Mesenchymal stem cell (in vitro differentiated cells and primary cell): ENCODE measurements around the gene ARHGEF7.

Experiments
- DNase-seq: peaks from one replicate; pipeline ENCODE4 v3.0.0-alpha.2; 2013
- H2AFZ ChIP-seq: one replicate; pipeline ENCODE4 v1.6.1; 2013; ENCODE audit warnings: low read depth, mild to moderate bottlenecking, control low read depth, inconsistent platforms, low read length, moderate library complexity
- H2AK5ac ChIP-seq: 2 replicates; pipeline ENCODE4 v1.6.1; 2013; ENCODE audit warnings: low read length, moderate library complexity, mild to moderate bottlenecking, inconsistent platforms; ENCODE audit not compliant: severe bottlenecking
- H2BK120ac ChIP-seq: one replicate; pipeline ENCODE4 v1.6.1; 2013; ENCODE audit warnings: low read depth, mild to moderate bottlenecking, inconsistent platforms, low read length, moderate library complexity
- H2BK12ac ChIP-seq, 2 experiments: one replicate each; pipeline ENCODE4 v1.6.1; 2013; ENCODE audit warnings: inconsistent platforms in 2 of 2, low read length in 2 of 2, mild to moderate bottlenecking in 2 of 2, moderate library complexity in 2 of 2, control low read depth in 1 of 2
- H2BK15ac ChIP-seq: one replicate; pipeline ENCODE4 v1.6.1; 2013; ENCODE audit warnings: mild to moderate bottlenecking, low read depth, inconsistent platforms; ENCODE audit not compliant: poor library complexity, severe bottlenecking
- H2BK5ac ChIP-seq: 2 replicates; pipeline ENCODE4 v1.6.1; 2013; ENCODE audit warnings: low read depth, mild to moderate bottlenecking, low read length, control low read depth, inconsistent platforms; ENCODE audit not compliant: poor library complexity, severe bottlenecking
- H3K14ac ChIP-seq, 2 experiments: one replicate each; pipeline ENCODE4 v1.6.1; 2013; ENCODE audit warnings: inconsistent platforms in 2 of 2, low read length in 2 of 2, control low read depth in 1 of 2, mild to moderate bottlenecking in 1 of 2, moderate library complexity in 1 of 2
- H3K18ac ChIP-seq, 2 experiments: one replicate each; pipeline ENCODE4 v1.6.1; 2013; ENCODE audit warnings: inconsistent platforms in 2 of 2, low read length in 2 of 2, control low read depth in 1 of 2, low read depth in 1 of 2, mild to moderate bottlenecking in 1 of 2
- H3K23ac ChIP-seq, 2 experiments: one replicate each; pipeline ENCODE4 v1.6.1; 2013; ENCODE audit warnings: inconsistent platforms in 2 of 2, low read length in 2 of 2, mild to moderate bottlenecking in 2 of 2, moderate library complexity in 2 of 2, control low read depth in 1 of 2
- H3K27ac ChIP-seq: 2 replicates; pipeline ENCODE4 v1.5.1; 2013; ENCODE audit warnings: mild to moderate bottlenecking, moderate library complexity, low read length, control low read depth, inconsistent platforms; ENCODE audit not compliant: poor library complexity, severe bottlenecking
- H3K27me3 ChIP-seq, 2 experiments: 2 replicates each; pipeline versions ENCODE4 v1.6.1 to v1.7.0; 2013; ENCODE audit warnings: low read length in 2 of 2, mild to moderate bottlenecking in 2 of 2, moderate library complexity in 2 of 2, control low read depth in 1 of 2, inconsistent platforms in 1 of 2; ENCODE audit not compliant: control insufficient read depth in 1 of 2, insufficient read depth in 1 of 2
- H3K36me3 ChIP-seq, 2 experiments: 2 replicates each; pipeline versions ENCODE4 v1.6.1 to v1.7.0; 2013; ENCODE audit warnings: low read length in 2 of 2, control low read depth in 1 of 2, inconsistent platforms in 1 of 2, low read depth in 1 of 2, mild to moderate bottlenecking in 1 of 2; ENCODE audit not compliant: insufficient read depth in 2 of 2, control insufficient read depth in 1 of 2
- H3K4ac ChIP-seq, 2 experiments: one replicate each; pipeline ENCODE4 v1.6.1; 2013; ENCODE audit warnings: inconsistent platforms in 2 of 2, low read length in 2 of 2, mild to moderate bottlenecking in 2 of 2, moderate library complexity in 2 of 2, control low read depth in 1 of 2, low read depth in 1 of 2
- H3K4me1 ChIP-seq: 2 replicates; pipeline ENCODE4 v1.6.1; 2013; ENCODE audit warnings: low read depth, low read length, control low read depth; ENCODE audit not compliant: control insufficient read depth, insufficient read depth
- H3K4me2 ChIP-seq: 2 replicates; pipeline ENCODE4 v1.6.1; 2013; ENCODE audit warnings: low read length, mild to moderate bottlenecking, inconsistent platforms; ENCODE audit not compliant: poor library complexity, severe bottlenecking
- H3K4me3 ChIP-seq, 2 experiments: 2 replicates each; pipeline versions ENCODE4 v1.5.1 to v1.7.0; 2013; ENCODE audit warnings: low read length in 2 of 2, mild to moderate bottlenecking in 2 of 2, control low read depth in 1 of 2, low read depth in 1 of 2; ENCODE audit not compliant: insufficient read depth in 1 of 2
- H3K79me1 ChIP-seq: replicated peaks from 2 replicates; pipeline ENCODE4 v1.6.1; 2013; ENCODE audit warnings: mild to moderate bottlenecking, control low read depth, low read length, inconsistent platforms; ENCODE audit not compliant: poor library complexity, severe bottlenecking
- H3K9ac ChIP-seq: 2 replicates; pipeline ENCODE4 v1.7.0; 2013; ENCODE audit warnings: mild to moderate bottlenecking, low read length, moderate library complexity
- H3K9me3 ChIP-seq: 2 replicates; pipeline ENCODE4 v1.7.0; 2013; ENCODE audit warnings: mild to moderate bottlenecking, low read length; ENCODE audit not compliant: control insufficient read depth
- H4K8ac ChIP-seq: one replicate; pipeline ENCODE4 v1.6.1; 2013; ENCODE audit warnings: inconsistent platforms, mild to moderate bottlenecking, low read length, moderate library complexity
- H4K91ac ChIP-seq: one replicate; pipeline ENCODE4 v1.6.1; 2013; ENCODE audit warnings: mild to moderate bottlenecking, low read length, inconsistent platforms
- WGBS: methylation state at CpG from one replicate; pipeline ENCODE4 v1.1.7; 2013; ENCODE audit warnings: mixed read lengths; 5-methylcytosine and 5-hydroxymethylcytosine counted together

Gene ARHGEF7

DNA sequence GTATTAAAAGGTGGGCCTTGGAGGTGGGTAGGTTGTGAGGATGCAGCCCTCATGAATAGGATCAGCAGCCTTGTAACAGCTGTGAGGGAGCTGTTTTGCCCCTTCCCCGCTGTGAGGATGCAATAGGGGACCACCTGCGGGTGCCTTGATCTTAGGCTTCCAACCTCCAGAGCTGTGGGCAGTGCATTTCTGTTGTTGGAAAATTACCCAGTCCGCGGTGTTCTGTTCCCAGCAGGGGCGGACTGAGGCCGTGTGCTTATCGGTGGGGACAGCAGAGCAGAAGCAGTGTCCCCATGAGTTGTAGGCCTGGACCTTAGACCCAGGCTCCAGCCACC is 150.6 kb downstream of the ARHGEF7 start:
- no peak overlapping the region for H3K4me3 ChIP-seq
- H3K18ac ChIP-seq = no peak overlapping the region
- H3K36me3 ChIP-seq = peaks cover 28 to 45% of the 10 kb centered on the region in 2 experiments
- no peaks in the 10 kb centered on the region for H3K27me3 ChIP-seq
- H4K8ac ChIP-seq = no peak overlapping the region
- H4K91ac ChIP-seq = no peak overlapping the region
- no peak overlapping the region for H2BK120ac ChIP-seq
- no peak overlapping the region for H3K9ac ChIP-seq
- H3K14ac ChIP-seq = no peak overlapping the region
- no peak overlapping the region for H3K23ac ChIP-seq
- H3K27ac ChIP-seq = no peak overlapping the region
- H2AK5ac ChIP-seq = no peak overlapping the region
- H2BK12ac ChIP-seq = no peak overlapping the region
- H2BK5ac ChIP-seq = no peak overlapping the region
- WGBS = 81% methylated on average over 7 of the region's 7 CpGs
- H2AFZ ChIP-seq = no peak overlapping the region
- DNase-seq = no peak
- peaks cover 44% of the 10 kb centered on the region for H3K79me1 ChIP-seq
- H3K4me2 ChIP-seq = no peak overlapping the region
- H3K4me1 ChIP-seq = peaks cover 9% of the 10 kb centered on the region
- no peak overlapping the region for H3K4ac ChIP-seq
- no peaks in the 10 kb centered on the region for H3K9me3 ChIP-seq
- no peak overlapping the region for H2BK15ac ChIP-seq

DNA sequence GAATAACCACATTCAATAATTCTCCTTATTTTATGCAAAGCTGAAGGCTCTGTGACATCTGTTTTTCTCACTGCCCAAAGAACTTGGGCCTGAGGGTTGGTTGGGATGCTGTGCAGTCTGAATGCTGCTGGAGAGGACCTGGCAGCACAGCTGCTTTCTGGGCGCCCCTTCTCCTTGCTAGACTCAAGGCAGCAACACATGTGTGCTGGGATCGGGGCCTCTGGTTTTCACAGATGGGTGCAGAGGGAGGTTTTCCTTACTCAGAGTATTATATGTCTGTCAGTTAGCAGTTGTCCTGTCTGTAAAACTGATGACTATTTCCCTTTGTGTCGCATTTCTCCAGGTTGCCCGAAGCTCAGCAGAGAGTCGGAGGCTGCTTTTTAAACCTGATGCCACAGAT is 152.1 kb downstream of the ARHGEF7 start:
- H3K79me1 ChIP-seq = peaks cover 50% of the 10 kb centered on the region
- no peak overlapping the region for H2BK15ac ChIP-seq
- no peak overlapping the region for H2BK120ac ChIP-seq
- no peak overlapping the region for H3K9ac ChIP-seq
- no peak overlapping the region for H2AFZ ChIP-seq
- peaks cover 13% of the 10 kb centered on the region for H3K4me1 ChIP-seq
- no peak overlapping the region for H3K14ac ChIP-seq
- no peak overlapping the region for H3K23ac ChIP-seq
- H3K18ac ChIP-seq = no peak overlapping the region
- no peaks in the 10 kb centered on the region for H3K9me3 ChIP-seq
- H3K27ac ChIP-seq = no peak overlapping the region
- peaks cover 40 to 56% of the 10 kb centered on the region in 2 experiments for H3K36me3 ChIP-seq
- H2BK5ac ChIP-seq = no peak overlapping the region
- no peak overlapping the region for H3K4me2 ChIP-seq
- H3K4me3 ChIP-seq = no peak overlapping the region
- no peak overlapping the region for H4K91ac ChIP-seq
- H3K4ac ChIP-seq = no peak overlapping the region
- no peak overlapping the region for H2BK12ac ChIP-seq
- no peak for DNase-seq
- WGBS = 89% methylated on average over 5 of the region's 5 CpGs
- H4K8ac ChIP-seq = no peak overlapping the region
- no peak overlapping the region for H2AK5ac ChIP-seq
- H3K27me3 ChIP-seq = no peaks in the 10 kb centered on the region

DNA sequence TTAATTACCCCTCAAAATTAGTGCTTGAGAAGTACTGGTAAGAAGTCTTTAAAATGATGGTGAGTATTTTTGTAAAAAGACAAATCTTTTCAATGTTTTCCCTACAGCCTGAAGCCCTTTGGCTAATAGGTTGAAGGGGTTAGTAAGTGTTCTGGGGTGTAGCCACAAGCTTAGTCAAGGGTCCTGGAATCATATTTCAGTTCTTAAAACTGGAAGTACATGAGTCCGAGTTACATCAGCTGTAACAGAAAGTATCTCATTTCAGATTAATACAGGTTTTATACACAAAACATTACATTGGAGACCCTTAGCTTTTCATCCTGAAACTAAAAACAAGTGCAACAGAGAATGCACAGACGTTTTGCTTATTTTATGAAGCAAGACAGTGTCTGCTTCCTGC is 152.7 kb downstream of the ARHGEF7 start:
- WGBS = 86% methylated on average over 2 of the region's 2 CpGs
- H3K4ac ChIP-seq = no peak overlapping the region

DNA sequence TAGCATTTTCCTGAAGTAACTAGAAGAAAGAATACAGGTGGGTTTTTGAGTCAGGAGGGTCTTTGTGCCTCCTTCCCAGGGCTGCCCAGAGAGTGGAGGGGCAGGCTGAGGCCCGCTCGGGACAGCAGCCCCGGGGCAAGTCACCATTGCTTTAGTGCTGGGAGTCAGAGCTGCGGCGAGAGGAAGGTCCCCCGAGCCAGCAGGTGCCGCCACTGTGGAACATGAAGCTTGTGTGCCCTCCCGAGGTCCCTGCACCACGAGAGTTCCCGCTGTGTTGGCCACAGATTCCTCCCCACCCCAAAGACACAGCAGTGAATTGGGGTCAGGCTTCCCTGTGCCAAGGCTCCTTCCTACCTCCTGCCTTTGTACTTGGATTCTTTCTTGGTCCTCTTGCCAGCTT is 154.4 kb downstream of the ARHGEF7 start:
- H3K14ac ChIP-seq = no peak overlapping the region
- no peak overlapping the region for H2AFZ ChIP-seq
- no peak overlapping the region for H3K4me3 ChIP-seq
- no peak overlapping the region for H3K23ac ChIP-seq
- H2BK5ac ChIP-seq = no peak overlapping the region
- no peak overlapping the region for H2AK5ac ChIP-seq
- H3K27ac ChIP-seq = no peak overlapping the region
- no peak overlapping the region for H3K4me2 ChIP-seq
- DNase-seq = no peak
- H3K27me3 ChIP-seq = no peaks in the 10 kb centered on the region
- no peak overlapping the region for H2BK120ac ChIP-seq
- no peak overlapping the region for H3K9ac ChIP-seq
- H3K4me1 ChIP-seq = peaks cover 7% of the 10 kb centered on the region
- no peak overlapping the region for H3K18ac ChIP-seq
- H2BK15ac ChIP-seq = no peak overlapping the region
- H4K91ac ChIP-seq = no peak overlapping the region
- H3K79me1 ChIP-seq = peaks cover 47% of the 10 kb centered on the region
- no peak overlapping the region for H4K8ac ChIP-seq
- H3K9me3 ChIP-seq = no peaks in the 10 kb centered on the region
- 97% methylated on average over 10 of the region's 10 CpGs for WGBS
- H3K4ac ChIP-seq = no peak overlapping the region
- no peak overlapping the region for H2BK12ac ChIP-seq
- peaks cover 51 to 64% of the 10 kb centered on the region in 2 experiments for H3K36me3 ChIP-seq

More for the DNA sequence above, 152.7 kb downstream of the ARHGEF7 start:
- Histone ChIP-seq H3K4me3 (no peak overlapping the region), H3K27me3 (no peaks in the 10 kb centered on the region), H3K4me2 (no peak overlapping the region), H3K23ac (no peak overlapping the region), H3K9me3 (no peaks in the 10 kb centered on the region), H4K91ac (no peak overlapping the region), H2AFZ (no peak overlapping the region), H4K8ac (no peak overlapping the region), H2BK12ac (no peak overlapping the region), H2BK15ac (no peak overlapping the region), H3K4me1 (peaks cover 10% of the 10 kb centered on the region), H2BK5ac (no peak overlapping the region), H3K79me1 (peaks cover 50% of the 10 kb centered on the region), H2BK120ac (no peak overlapping the region), H3K36me3 (peaks cover 45 to 54% of the 10 kb centered on the region in 2 experiments), H3K27ac (no peak overlapping the region), H2AK5ac (no peak overlapping the region), H3K18ac (no peak overlapping the region), H3K14ac (no peak overlapping the region), H3K9ac (peak overlapping the region; percentile 54)
- no peak for DNase-seq
